IPS-15b (cell line): ENCODE measurements around the gene KATNAL1.

Experiments used
- H3K27me3 ChIP-seq: one replicate; pipeline ENCODE4 v1.6.1; 2013; ENCODE audit warnings: low read length; ENCODE audit not compliant: control insufficient read depth, insufficient read depth
- H3K36me3 ChIP-seq: one replicate; pipeline ENCODE4 v1.6.1; 2013; ENCODE audit warnings: low read length; ENCODE audit not compliant: control insufficient read depth, insufficient read depth
- H3K4me1 ChIP-seq: one replicate; pipeline ENCODE4 v1.6.1; 2013; ENCODE audit warnings: mild to moderate bottlenecking, low read length; ENCODE audit not compliant: control insufficient read depth, insufficient read depth
- H3K4me3 ChIP-seq: one replicate; pipeline ENCODE4 v1.5.1; 2013; ENCODE audit warnings: low read depth, low read length
- H3K9ac ChIP-seq: one replicate; pipeline ENCODE4 v1.6.1; 2013; ENCODE audit warnings: low read depth, mild to moderate bottlenecking, low read length
- H3K9me3 ChIP-seq: one replicate; pipeline ENCODE4 v1.6.1; 2013; ENCODE audit warnings: mild to moderate bottlenecking, low read length; ENCODE audit not compliant: control insufficient read depth, insufficient read depth

The KATNAL1 gene

GRCh38 chr13:30156270-30156669 lies 151.1 kb downstream of the KATNAL1 start:
- Histone ChIP-seq H3K27me3 (no peaks in the 10 kb centered on the region), H3K9ac (no peak overlapping the region), H3K4me3 (no peak overlapping the region), H3K4me1 (no peaks in the 10 kb centered on the region), H3K36me3 (no peaks in the 10 kb centered on the region), H3K9me3 (no peaks in the 10 kb centered on the region)

GRCh38 chr13:30154931-30155330 lies 152.4 kb downstream of the KATNAL1 start:
- H3K4me3 ChIP-seq: no peak overlapping the region

GRCh38 chr13:30154531-30154930 lies 152.8 kb downstream of the KATNAL1 start:
- Histone ChIP-seq H3K4me3 (no peak overlapping the region), H3K9ac (no peak overlapping the region), H3K4me1 (no peaks in the 10 kb centered on the region), H3K27me3 (no peaks in the 10 kb centered on the region), H3K9me3 (no peaks in the 10 kb centered on the region), H3K36me3 (no peaks in the 10 kb centered on the region)

More at GRCh38 chr13:30154931-30155330, 152.4 kb downstream of the KATNAL1 start:
- Histone ChIP-seq H3K9ac (no peak overlapping the region), H3K36me3 (no peaks in the 10 kb centered on the region), H3K9me3 (no peaks in the 10 kb centered on the region), H3K4me1 (no peaks in the 10 kb centered on the region), H3K27me3 (no peaks in the 10 kb centered on the region)

GRCh38 chr13:30153545-30154426 lies 153.6 kb downstream of the KATNAL1 start:
- Histone ChIP-seq H3K4me3 (no peak overlapping the region), H3K9ac (no peak overlapping the region), H3K4me1 (no peaks in the 10 kb centered on the region), H3K36me3 (no peaks in the 10 kb centered on the region), H3K9me3 (no peaks in the 10 kb centered on the region), H3K27me3 (no peaks in the 10 kb centered on the region)
